SU-DHL-6 (cell line): ENCODE data around the gene SEMA5A.

Experiments
- H2AFZ ChIP-seq: fragments of 200-600 bp; sonication (generic); 2 replicates; pipeline ENCODE4 v1.6.1; 2014; ENCODE audit warnings: low read depth, mild to moderate bottlenecking, moderate library complexity, mixed read lengths, antibody characterized with exemption, low read length; ENCODE audit not compliant: severe bottlenecking
- H3F3A ChIP-seq: fragments of 200-600 bp; shearing (Covaris generic); 2 replicates; pipeline ENCODE4 v1.6.0; 2016; ENCODE audit warnings: antibody characterized with exemption, mild to moderate bottlenecking; ENCODE audit not compliant: insufficient read depth
- H3K27ac ChIP-seq: fragments of 200-600 bp; sonication (generic); 2 replicates; pipeline ENCODE4 v1.5.1; 2016; ENCODE audit warnings: low read depth, mild to moderate bottlenecking, low read length, moderate library complexity, mixed read lengths
- H3K27me3 ChIP-seq: fragments of 200-600 bp; sonication (generic), shearing (Covaris generic); 2 replicates; pipeline ENCODE4 v1.6.0; 2014; ENCODE audit warnings: mild to moderate bottlenecking, low read length
- H3K36me3 ChIP-seq: fragments of 200-600 bp; sonication (generic); 2 replicates; pipeline ENCODE4 v1.6.1; 2014; ENCODE audit warnings: mild to moderate bottlenecking, low read length, mixed read lengths
- H3K4me2 ChIP-seq: fragments of 300-600, 200-600 bp; shearing (Covaris generic), sonication (generic); 2 replicates; pipeline ENCODE4 v1.6.0; 2014; ENCODE audit warnings: low read length, low read depth, mild to moderate bottlenecking; ENCODE audit not compliant: poor library complexity, severe bottlenecking
- H3K4me3 ChIP-seq: fragments of 200-600 bp; sonication (generic); 2 replicates; pipeline ENCODE4 v1.5.1; 2014; ENCODE audit warnings: antibody characterized with exemption, low read length, mild to moderate bottlenecking, mixed read lengths; ENCODE audit not compliant: insufficient read depth, poor library complexity, severe bottlenecking
- H3K79me2 ChIP-seq: fragments of 200-600 bp; sonication (generic); 2 replicates; pipeline ENCODE4 v1.6.1; 2014; ENCODE audit warnings: mild to moderate bottlenecking, low read length, moderate library complexity; ENCODE audit not compliant: insufficient read depth
- H3K9ac ChIP-seq: fragments of 200-600 bp; sonication (generic); 2 replicates; pipeline ENCODE4 v1.7.0; 2014; ENCODE audit warnings: mild to moderate bottlenecking, low read length
- H3K9me2 ChIP-seq: fragments of 200-600 bp; sonication (generic); replicated peaks from 2 replicates; pipeline ENCODE4 v1.6.1; 2014; ENCODE audit warnings: low read length; ENCODE audit not compliant: insufficient read depth
- H3K9me3 ChIP-seq: fragments of 200-600 bp; sonication (generic); 2 replicates; pipeline ENCODE4 v1.6.1; 2014; ENCODE audit warnings: low read length, mixed read lengths; ENCODE audit not compliant: insufficient read depth
- H4K20me1 ChIP-seq: fragments of 200-600 bp; sonication (generic); 2 replicates; pipeline ENCODE4 v1.6.1; 2014; ENCODE audit warnings: low read depth, mild to moderate bottlenecking, antibody characterized with exemption, low read length, moderate library complexity, mixed read lengths
- EZH2phosphoT487 ChIP-seq: fragments of 200-600 bp; sonication (generic), shearing (Covaris generic); conservative IDR thresholded peaks from 2 replicates; pipeline ENCODE4 v1.6.1; 2018; ENCODE audit warnings: mild to moderate bottlenecking, antibody characterized with exemption, low read length, moderate library complexity, mixed read lengths
- TF ChIP-seq, protein P1 (sequence below): fragments of 200-600 bp; sonication (generic); IDR thresholded peaks from one replicate; pipeline ENCODE4 v1.5.1; 2017; ENCODE audit warnings: antibody characterized with exemption, mild to moderate bottlenecking, low read length, moderate library complexity; ENCODE audit not compliant: insufficient read depth, poor library complexity, severe bottlenecking

SEMA5A gene

DNA sequence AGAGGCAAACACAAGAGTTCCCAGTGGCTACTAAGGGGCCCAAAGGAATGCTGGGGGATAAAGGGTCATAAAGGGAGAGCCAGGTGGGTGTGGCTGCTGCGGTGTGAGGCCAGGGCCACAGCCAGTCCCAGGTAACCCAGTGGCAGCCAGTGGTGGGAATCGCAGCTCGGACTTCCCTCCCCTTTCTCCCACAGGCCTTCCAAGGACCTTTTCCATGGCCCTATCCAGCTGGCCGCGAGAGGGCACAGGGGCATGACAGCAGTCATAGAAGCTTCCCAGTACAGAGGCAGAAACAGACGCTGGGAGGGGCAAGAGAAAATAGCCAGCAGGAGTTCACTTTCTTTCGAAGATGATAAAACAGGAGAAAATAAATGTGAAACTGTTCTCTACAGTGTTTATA lies 257.6 kb downstream of the SEMA5A start:
- H3K36me3 ChIP-seq: no peaks in the 10 kb centered on the region
- TF ChIP-seq, protein P1, sequence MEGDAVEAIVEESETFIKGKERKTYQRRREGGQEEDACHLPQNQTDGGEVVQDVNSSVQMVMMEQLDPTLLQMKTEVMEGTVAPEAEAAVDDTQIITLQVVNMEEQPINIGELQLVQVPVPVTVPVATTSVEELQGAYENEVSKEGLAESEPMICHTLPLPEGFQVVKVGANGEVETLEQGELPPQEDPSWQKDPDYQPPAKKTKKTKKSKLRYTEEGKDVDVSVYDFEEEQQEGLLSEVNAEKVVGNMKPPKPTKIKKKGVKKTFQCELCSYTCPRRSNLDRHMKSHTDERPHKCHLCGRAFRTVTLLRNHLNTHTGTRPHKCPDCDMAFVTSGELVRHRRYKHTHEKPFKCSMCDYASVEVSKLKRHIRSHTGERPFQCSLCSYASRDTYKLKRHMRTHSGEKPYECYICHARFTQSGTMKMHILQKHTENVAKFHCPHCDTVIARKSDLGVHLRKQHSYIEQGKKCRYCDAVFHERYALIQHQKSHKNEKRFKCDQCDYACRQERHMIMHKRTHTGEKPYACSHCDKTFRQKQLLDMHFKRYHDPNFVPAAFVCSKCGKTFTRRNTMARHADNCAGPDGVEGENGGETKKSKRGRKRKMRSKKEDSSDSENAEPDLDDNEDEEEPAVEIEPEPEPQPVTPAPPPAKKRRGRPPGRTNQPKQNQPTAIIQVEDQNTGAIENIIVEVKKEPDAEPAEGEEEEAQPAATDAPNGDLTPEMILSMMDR: no peak
- TF ChIP-seq EZH2phosphoT487: no peak
- H3K9ac ChIP-seq: no peak overlapping the region
- no peaks in the 10 kb centered on the region for H3F3A ChIP-seq
- H4K20me1 ChIP-seq: no peaks in the 10 kb centered on the region
- no peaks in the 10 kb centered on the region for H3K9me3 ChIP-seq
- H3K27ac ChIP-seq: no peak overlapping the region
- no peaks in the 10 kb centered on the region for H3K9me2 ChIP-seq
- H2AFZ ChIP-seq: no peak overlapping the region
- no peak overlapping the region for H3K4me2 ChIP-seq
- H3K79me2 ChIP-seq: no peaks in the 10 kb centered on the region
- H3K4me3 ChIP-seq: no peak overlapping the region
- H3K27me3 ChIP-seq: 0 out of 2 replicates have a peak, but pooled peaks cover 4% of the 10 kb centered on the region

DNA sequence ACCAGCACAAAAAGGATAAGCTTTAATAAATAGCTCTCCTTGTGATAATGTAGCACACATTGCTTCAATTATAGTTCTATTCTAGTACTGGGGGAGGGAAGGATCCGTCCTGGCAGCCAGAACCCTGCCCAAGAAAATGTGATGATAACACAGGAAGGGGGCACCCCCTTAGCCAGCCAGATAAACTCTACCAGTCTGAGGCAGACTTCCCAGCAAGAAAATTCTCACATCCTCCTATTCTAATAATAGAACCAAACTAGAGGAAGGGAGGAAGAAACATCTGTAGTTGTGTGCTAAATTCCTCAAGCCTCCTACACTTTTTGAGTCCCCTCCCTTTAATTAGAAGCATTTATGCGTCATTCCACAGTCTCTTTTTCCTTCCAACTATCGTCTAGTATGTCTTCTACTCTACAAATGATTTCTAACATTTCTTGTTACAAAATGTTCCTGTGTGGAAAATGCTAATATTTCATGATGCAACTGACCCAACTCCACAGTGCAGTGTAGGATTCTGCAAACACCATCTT lies 261.0 kb downstream of the SEMA5A start:
- H3K79me2 ChIP-seq: no peaks in the 10 kb centered on the region
- H3K9me3 ChIP-seq: no peaks in the 10 kb centered on the region
- H3K4me3 ChIP-seq: no peak overlapping the region
- no peaks in the 10 kb centered on the region for H3K36me3 ChIP-seq
- H4K20me1 ChIP-seq: no peaks in the 10 kb centered on the region
- no peak overlapping the region for H3K4me2 ChIP-seq
- H3K9me2 ChIP-seq: no peaks in the 10 kb centered on the region
- no peak overlapping the region for H2AFZ ChIP-seq
- no peaks in the 10 kb centered on the region for H3F3A ChIP-seq
- no peak overlapping the region for H3K27ac ChIP-seq
- TF ChIP-seq, protein P1: no peak
- TF ChIP-seq EZH2phosphoT487: no peak
- H3K9ac ChIP-seq: no peak overlapping the region
- 0 out of 2 replicates have a peak, but pooled peaks cover 4% of the 10 kb centered on the region for H3K27me3 ChIP-seq

DNA sequence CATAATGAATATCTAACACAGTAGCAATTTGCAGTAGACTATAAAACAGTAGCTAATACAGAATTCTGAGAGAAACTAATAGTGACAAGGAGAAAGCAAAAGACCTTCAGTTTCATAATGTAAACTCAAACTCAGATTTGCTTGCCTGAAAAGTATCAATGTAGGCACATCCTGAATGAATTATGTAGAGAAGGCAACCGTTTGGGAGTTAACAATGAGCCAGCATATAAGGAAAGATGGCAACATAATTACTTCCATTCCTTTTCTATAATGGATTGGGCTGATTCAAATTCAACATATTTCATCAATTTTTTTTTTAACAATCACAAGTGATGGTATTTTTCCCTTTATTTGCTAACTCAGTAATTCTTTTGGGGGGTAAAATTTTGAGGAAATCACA lies 261.6 kb downstream of the SEMA5A start:
- no peak for TF ChIP-seq EZH2phosphoT487
- TF ChIP-seq, protein P1: no peak
- H3K27ac ChIP-seq: no peak overlapping the region
- no peak overlapping the region for H3K4me2 ChIP-seq

More for the DNA sequence above, 261.6 kb downstream of the SEMA5A start:
- H3K9me3 ChIP-seq: no peaks in the 10 kb centered on the region
- no peak overlapping the region for H2AFZ ChIP-seq
- no peaks in the 10 kb centered on the region for H3K79me2 ChIP-seq
- H4K20me1 ChIP-seq: no peaks in the 10 kb centered on the region
- H3K27me3 ChIP-seq: 0 out of 2 replicates have a peak, but pooled peaks cover 4% of the 10 kb centered on the region
- H3K4me3 ChIP-seq: no peak overlapping the region
- H3K36me3 ChIP-seq: no peaks in the 10 kb centered on the region
- no peaks in the 10 kb centered on the region for H3F3A ChIP-seq
- no peaks in the 10 kb centered on the region for H3K9me2 ChIP-seq
- no peak overlapping the region for H3K9ac ChIP-seq
